Stimulated activated CD8-positive, alpha-beta memory T cell treated with anti-CD3 and anti-CD28 coated beads, Interleukin-12 subunit alpha, Interleukin-12 subunit beta, amount 100 ng/mL, for 1 hour (primary cell): ENCODE data around the gene SENP2.
A peak's percentile ranks its signal among the peaks of the same experiment; 100 is the strongest.
"Not testable (repeated sequence)": the region's sequence is repeated elsewhere in the genome, so short reads cannot be mapped to it uniquely, and the experiment has no call there.

Source experiments
- DNase-seq: peaks from one replicate; pipeline ENCODE4 v3.0.0-alpha.2; 2020; ENCODE audit warnings: low read depth

Gene SENP2

DNA sequence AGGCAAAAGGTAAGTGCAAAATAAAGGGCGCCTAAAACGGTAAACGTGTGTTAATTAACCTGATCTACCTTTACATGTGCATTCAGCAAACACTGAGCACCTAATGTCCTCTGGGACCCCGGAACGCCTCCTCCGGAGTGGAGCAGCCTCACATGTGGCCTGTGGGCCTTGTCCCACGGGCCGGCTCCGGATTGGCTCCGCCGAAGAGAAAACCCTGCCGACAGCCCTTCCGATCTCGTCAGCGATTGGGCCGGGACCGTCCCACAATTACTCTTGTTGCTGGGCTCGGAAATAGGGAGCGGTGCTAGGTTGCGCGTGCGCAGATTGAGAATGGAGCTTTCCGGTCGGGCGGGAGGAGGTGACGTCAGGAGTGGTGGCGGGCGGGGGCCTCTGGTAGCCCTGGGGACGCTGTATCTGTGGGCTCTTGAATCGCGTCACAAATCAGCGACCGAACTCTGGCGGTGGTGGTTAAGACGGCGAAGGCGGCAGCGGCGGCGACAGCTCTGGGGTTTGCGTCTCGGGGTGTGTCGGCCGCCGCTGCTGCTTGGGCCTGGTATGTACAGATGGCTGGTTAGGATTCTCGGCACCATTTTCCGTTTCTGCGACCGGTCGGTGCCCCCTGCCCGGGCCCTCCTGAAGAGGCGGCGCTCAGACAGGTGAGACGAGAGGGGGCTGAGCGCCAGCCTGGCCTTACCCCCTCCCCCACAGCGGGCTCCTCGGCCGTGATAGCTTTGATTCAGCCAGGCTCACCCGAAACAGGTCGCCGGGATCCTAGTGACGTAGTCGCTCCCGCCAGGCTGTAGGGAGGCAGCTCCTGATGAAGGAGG lies at the start of gene SENP2:
SENP2 (plus strand) TSS at position 437 of the 827 bp plus-strand sequence; CDS start at position 556, 119 bp downstream.
- DNase-seq, result peak; percentile 100

DNA sequence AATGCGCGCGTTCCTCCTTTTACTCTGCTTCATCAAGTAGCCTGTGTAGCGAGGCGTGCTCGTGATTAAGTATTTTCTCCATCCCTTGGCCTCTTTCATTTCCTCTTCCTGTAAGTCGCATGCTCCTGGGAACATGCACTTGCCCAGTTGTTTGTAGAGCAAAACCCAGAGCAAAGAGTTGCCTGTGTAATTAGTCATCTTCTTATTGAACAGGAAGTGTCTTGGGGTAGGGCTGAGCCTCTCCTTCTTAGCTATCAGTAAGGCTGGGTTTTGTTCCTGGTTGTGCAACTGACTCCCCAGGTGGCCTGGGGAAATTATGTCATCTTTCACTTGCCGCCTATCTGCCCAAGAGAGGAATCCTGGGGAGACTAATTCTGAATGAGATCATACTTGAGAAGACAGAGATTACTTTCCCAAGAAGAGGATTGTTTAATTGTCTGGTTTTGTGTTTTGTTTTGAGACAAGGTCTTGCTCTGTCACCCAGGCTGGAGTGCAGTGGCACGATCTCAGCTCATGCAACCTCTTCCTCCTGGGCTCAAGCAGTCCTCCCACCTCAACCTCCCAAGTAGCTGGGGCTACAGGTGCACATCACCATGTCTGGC lies 48.6 kb upstream of the SENP2 start:
- DNase-seq, result no peak

DNA sequence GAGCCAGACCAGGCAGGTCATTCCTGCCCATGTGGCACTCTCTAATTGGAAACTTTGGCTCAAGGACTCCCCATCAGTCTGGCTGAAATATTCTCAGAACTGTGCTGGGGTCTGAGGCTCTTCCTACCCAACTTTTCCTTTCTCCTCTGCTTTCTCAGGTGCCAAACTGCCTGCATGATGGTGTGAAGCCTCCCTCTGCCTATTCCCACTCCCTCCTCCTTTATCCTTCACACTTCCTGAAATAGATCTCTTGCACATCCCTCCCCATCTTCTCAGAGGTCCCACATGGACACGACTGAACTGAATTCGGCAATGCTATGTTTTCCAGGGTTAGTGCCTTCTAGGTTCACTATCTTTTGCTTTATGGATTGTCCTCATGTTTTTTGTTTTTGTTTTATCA lies 46.2 kb upstream of the SENP2 start:
- DNase-seq, result no peak

DNA sequence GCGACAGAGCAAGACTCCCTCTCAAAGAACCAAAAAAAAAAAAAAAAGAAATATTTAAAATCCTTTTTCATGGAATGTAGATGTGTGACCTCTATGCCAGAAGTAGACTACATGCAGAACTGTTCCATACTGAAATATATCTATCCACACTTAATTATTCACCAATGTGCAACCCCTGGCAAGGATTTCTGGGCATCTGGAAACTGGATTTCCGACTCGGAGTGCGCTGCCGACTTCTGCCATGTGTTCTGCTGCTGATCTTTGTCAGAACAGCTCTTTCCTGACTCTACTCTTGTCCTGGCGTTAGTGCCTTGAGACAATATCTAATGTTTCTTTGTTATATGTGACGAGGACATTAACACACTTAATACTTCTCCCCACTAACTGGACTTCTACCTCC lies 45.4 kb upstream of the SENP2 start:
- no peak for DNase-seq

DNA sequence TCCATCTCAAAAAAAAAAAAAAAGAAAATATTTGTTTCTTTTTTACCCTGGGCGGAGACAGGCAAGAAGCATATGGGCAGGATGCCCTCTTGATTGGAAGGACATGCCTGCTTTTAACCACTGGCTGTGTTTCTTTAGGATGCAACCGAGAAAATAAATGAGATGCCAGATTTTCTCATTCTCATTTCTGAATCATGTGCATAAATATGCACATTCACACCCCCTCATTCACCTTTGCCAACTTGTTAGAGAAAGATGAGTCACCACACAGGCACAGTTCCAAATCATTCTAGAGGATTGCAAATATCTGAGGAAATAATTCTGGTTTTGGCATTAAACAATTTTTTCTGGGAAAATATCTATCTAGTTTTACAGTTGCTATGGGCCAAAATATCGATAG lies 37.0 kb upstream of the SENP2 start:
- no peak for DNase-seq

DNA sequence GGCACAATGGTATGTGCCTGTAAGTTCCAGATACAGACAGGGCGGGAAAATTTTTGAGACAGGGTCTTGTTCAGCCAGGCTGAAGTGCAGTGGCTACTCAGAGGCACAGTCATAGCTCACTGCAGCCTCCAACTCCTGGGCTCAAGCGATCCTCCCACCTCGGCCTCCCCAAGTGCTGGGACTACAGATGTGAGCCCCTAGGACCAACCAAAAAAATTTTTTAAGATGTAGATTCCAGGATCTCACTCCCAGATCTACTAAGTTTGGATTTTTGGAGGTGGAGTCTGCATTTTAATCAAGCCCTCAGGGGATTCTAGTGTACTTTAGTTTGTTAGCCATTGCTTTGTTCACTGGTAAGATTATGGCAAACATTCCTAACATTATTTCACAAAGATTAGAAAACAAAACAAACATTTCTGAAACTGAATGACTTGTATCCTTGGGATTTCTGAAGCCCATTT lies 36.4 kb upstream of the SENP2 start:
- no peak for DNase-seq

DNA sequence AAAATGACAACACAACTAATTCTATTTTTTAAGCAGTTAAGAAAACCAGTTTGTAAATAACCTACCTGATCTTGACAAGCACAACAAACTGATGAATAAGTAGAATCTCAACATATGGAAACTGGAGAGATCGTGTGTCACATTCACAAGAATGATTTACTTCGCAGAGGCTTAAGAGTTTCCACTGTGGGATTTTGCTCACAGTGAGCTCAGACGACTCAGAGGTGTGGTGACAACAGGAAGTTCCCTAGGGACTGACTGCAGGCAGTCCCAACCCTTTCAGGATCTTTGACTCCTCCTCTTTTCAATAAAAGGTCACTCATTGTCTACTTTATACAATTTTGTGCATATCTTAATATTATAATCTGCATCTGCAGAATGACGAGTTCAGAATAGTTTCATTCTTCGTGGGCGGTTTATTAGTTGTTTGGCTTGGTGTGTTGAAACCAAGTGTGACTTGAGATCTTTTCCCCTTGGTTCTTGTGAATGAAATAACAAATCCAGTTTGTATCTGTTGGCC lies 33.7 kb upstream of the SENP2 start, which contains the start of gene LIPH:
LIPH (minus strand) TSS at position 231 of the 520 bp plus-strand sequence; CDS start at position 114, 117 bp downstream.
- no peak for DNase-seq

DNA sequence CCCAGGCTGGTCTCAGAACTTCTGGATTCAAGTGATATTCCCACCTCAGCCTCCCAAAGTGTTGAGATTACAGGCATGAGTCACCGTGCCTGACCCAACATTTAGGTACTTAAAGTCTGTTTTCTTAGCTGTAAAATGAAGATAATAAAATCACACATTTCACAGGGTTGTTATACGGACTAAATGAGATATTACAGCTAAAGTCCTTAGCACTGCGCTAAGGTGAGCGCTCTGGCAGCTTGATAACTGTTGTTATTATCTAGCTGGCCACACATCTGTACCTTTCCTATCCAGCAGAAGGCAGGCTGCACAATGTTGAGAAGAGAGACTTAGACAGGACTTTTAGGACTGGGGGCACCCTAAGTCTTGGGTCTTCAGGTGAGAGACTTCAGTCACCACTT lies 31.0 kb upstream of the SENP2 start:
- DNase-seq, result no peak

DNA sequence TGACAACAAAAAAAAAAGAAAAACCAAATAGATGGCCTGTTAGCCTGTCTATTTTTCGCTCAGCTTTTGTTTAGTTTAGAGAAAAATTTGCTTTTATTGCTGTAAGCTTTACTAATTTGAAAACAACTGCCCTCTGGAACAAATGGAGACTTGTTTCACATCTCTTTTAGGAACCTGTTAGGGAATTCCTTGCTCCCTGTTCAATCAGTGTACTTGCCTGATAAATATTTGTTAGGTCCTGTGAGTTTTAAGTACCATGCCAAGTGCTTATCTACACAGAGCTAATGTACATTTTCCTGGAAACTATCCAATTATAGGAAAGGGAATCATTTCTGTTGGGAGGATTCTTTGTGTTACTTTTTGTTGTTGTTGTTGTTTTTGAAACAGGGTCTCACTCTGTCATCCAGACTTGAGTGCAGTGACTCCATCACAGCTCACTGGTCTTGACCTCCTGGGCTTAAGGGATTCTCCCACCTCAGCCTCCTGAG lies 30.2 kb upstream of the SENP2 start:
- no peak for DNase-seq

DNA sequence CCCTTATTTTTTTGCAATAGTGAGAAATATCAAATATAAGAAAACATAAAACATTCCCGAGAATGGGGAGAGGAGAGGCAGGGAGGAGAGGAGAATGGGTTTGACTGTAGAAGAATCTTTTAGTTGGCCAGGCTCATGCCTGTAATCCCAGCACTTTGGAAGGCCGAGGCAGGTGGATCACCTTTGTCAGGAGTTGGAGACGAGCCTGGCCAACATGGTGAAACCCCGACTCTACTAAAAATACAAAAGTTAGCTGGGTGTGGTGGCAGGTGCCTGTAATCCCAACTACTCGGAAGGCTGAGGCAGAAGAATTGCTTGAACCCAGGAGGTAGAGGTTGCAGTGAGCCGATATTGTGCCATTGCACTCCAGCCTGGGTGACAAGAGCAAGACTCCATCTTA lies 29.5 kb upstream of the SENP2 start:
- DNase-seq, result not testable (repeated sequence)

DNA sequence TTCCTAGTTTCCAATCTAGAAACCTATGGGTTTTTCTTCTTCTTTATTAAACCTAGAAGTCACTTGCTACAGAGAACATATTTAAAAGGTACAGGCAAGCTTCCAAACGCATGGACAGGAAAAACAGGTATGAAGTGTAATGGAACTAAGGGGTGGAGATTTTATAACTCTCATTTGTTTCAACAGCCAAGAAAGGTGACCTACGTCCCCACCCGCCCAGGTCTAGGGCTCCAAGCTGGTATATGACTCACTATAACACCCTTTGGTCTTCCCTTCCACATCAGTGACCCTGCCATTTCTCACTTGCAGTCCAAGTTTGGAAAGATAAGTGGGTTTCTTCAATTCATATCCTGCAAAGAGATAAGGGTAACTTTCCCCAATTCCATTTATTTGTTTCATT lies 27.7 kb upstream of the SENP2 start:
- DNase-seq, result no peak

DNA sequence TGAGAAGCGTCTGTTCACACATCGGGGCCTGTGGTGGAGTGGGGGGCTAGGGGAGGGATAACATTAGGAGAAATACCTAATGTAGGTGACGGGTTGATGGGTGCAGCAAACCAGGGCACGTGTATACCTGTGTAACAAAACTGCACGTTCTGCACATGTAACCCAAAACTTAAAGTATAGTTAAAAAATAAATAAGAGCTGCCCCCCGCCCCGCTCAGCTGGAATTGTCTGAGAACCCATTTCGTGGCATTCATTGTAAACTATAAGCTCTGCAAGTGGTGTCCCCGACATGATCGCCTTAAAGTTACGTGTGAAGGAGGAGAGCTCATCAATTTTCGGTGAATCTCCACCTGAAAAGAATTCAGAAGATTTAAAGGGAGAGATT lies 26.4 kb upstream of the SENP2 start:
- DNase-seq, result no peak

DNA sequence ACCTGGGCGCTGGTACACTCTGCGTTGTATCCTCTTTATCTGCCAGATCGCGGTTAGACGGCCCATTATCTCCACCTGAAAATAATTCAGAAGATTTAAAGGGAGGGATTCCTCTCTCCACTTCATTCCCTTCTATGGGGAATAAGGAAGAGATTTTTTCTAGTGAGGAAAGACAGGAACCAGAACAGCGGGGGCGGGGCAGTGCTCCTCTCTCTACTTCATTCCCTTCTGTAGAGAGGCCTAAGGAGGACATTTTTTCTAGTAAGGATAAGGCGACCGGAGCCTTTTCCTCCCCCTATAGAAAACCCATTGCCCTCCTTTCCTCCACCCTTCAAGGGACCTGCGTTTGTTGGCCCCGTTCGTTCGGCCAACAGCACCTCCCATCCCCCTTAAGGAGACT lies 25.4 kb upstream of the SENP2 start:
- DNase-seq, result no peak

DNA sequence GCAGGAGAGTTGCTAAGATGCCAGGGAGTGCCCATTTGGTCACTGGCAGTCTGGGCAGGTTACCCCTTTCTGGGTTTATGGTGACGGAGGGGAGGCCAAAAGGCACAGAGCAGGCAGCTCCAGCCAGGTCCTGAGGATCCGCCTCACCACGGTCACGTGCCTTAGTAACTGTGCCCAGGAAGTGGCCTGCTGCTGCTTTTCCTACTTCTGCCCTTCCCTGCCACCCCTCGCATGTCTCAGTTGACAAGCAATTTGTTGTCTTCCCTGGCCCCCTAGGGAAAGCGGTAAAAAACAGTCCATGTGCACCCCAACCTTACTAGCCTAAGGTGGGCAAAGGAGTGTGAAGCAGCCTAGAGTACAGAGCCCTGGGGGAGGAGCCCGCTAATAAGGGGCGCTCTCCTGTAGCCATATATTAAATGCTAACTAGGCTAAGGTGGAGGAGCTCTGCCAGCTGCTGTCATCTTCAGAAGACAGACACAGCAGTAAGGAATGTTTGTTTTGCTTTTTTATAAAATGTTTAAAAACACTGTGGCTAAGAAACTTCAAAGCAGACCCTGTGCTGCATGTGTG lies 24.6 kb upstream of the SENP2 start:
- DNase-seq, result no peak

DNA sequence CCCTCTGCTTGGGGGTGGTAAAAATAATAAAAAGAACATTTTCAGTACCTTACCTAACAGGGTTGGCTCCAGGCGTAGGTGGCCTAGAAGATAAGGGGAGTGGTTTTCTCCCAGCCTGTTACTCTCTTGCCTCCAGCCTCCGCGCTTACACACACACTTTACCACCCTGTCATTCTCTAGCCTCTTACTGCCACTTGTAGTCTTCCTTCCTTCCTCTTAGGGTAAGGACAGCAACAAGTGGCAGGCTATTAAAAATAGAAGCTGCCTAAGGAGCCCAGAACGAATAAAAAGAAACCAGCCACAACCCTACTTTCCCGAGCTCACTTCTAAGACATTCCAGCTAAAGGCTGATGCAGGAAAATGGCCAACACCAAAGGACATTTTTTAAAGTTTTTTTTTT lies 24.1 kb upstream of the SENP2 start:
- DNase-seq, result no peak

DNA sequence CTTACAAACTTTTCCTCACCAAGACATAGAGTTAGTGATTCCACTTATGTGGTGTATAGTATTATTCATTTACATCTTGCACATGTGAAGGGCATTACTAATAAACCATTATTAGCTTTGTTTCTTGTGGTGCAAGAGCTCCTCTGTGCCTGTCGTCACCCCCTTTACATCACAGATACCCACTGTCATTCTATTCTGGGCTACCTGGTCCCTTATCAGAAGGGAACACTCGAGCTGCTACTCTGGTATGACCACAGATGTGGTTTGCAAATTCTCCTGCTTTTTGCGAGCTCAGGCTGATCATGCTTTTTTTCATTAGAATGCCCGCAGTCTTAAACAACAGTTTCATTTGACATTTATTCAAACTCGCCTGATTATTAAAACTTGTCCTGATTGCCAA lies 13.9 kb upstream of the SENP2 start:
- no peak for DNase-seq

DNA sequence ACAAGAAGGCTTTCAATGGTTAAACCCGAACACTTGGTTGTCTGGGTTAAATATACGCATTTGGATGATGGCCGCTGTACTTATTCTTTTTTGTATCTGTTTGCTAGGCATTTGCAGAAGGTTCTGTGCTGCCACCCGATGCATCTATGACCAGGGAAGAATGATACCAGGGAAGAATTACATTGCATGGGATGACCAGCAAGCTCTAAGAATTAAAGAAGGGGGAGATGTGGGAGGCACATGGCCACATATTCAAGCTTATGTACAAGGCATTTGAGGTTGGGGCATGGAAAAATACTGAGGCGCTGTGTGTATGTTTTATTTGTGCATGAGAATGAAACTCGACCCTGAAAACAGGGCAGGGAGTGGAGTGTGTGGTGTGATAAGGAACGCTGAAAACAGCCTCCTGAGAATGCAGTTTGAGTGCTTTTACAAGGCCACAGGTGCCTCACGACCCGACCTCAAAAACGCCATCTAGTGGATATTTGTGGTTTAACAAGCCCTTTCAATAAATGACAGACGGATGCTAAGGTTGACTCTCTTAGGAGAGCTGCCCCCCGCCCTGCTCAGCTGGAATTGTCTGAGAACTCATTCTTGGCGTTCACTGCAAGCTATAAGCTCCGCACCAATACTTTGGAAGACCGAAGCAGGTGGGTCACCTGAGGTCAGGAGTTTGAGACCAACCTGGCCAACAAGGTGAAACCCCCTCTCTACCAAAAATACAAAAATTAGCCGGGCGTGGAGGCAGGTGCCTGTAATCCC lies 10.8 kb upstream of the SENP2 start:
- not testable (repeated sequence) for DNase-seq

DNA sequence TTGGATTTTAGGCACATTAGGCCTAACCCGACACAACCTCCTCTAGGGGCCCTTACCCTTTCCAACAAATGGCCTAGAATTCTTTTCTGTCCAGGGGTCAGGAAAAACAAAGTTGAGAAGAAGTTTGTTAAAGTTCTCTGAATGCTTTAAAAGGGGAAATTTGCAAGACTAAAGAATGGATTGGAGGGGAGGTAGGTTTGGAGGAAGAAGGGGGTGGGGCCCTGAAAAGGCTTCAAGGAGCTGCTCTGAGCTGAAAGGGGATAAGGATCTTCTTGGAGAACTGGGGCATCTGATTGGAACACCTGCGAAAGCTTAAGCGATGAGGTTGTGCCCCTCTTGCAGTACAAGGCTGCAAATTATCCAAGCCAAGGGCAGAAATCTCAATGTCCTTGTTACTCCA lies 3.9 kb upstream of the SENP2 start:
- DNase-seq, result no peak

DNA sequence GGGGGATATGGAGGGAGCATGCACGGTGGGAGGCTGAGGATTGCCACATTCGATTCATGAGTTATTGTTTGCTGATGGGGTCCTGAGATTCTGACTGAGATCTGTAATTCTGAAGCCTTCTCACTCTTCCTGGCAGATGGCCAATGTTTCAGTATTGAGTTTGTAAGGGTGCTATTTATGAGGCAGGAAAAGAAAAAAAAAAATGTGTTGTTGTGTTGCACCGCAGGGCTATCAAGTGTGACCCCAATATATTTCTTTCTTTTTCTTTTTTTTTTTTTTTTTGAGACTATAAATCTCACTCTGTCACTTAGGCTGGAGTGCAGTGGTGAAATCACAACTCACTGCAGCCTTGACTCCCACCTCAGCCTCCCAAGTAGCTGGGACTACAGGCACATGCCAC lies 3.2 kb upstream of the SENP2 start:
- DNase-seq, result no peak

DNA sequence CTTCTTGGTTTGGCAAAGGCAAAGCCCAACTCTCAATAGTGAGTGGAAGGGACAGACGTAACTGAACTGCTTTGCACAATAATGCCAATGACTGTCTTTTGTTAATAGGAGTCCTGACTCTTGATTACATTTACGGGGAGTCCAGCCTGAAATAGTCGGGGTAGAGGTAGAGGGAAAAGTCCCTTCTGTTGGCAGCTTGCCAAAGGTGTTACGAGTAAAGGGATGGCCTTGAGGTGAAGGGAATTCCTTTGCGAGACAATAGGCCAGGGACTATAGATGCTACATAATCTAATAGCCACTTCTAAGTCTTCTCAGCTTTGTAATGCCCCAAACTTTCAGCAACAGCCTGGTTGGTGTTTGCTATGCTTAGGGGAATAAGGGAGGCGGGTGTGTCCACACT lies 2.2 kb upstream of the SENP2 start:
- no peak for DNase-seq

DNA sequence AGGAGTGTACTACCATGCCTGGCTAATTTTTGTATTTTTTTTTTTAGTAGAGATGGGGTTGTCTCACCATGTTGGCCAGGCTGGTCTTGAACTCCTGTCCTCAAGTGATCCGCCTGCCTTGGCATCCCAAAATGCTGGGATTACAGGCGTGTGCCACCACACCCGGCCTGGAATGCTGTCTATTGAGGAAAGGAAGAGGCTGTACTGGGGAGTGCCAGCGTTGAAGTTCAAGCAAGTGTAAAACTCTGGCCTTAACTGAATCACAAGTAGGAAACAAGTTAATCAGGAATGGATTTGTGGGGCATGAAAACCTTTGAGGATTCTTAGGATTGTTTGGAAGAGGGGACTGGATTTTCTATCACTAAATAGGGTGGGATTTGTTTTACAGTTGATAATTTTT lies 1.4 kb upstream of the SENP2 start:
- no peak for DNase-seq

DNA sequence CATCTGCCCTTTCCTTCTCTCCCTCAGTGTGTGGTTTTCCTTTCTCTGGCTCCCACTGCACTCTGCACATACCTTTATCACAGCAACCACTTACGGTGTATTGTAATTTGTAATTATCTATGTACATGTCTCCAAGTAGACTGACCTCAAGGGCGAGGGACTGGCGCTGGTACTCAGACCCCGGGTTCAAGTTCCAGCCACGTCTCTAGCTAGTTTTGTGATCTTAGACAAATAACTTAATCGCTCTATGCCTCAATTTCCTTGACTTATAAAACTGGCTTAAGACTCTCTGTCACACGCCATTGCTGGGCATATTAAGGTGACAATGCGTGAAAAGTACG lies 607 bp upstream of the SENP2 start:
- DNase-seq, result no peak
